IPS-20b (cell line): ENCODE results near the gene SSTR5.
"Not testable (repeated sequence)": the region's sequence is repeated elsewhere in the genome, so short reads cannot be mapped to it uniquely, and the experiment has no call there.

ENCODE experiments used
- H3K27ac ChIP-seq: one replicate; pipeline ENCODE4 v1.5.1; 2013; ENCODE audit warnings: low read length
- H3K27me3 ChIP-seq: 2 replicates; pipeline ENCODE4 v1.6.1; 2013; ENCODE audit warnings: mild to moderate bottlenecking, low read length, inconsistent platforms; ENCODE audit not compliant: insufficient read depth
- H3K36me3 ChIP-seq: 2 replicates; pipeline ENCODE4 v1.6.1; 2013; ENCODE audit warnings: low read depth, mild to moderate bottlenecking, inconsistent platforms, low read length, moderate library complexity; ENCODE audit not compliant: insufficient read depth
- H3K4me1 ChIP-seq: 2 replicates; pipeline ENCODE4 v1.6.1; 2013; ENCODE audit warnings: mild to moderate bottlenecking, control low read depth, inconsistent platforms, low read length, moderate library complexity; ENCODE audit not compliant: insufficient read depth
- H3K4me3 ChIP-seq: 2 replicates; pipeline ENCODE4 v1.5.1; 2013; ENCODE audit warnings: mild to moderate bottlenecking, low read length, inconsistent platforms
- H3K9ac ChIP-seq: 2 replicates; pipeline ENCODE4 v1.6.1; 2013; ENCODE audit warnings: low read depth, mild to moderate bottlenecking, inconsistent platforms, low read length, moderate library complexity
- H3K9me3 ChIP-seq: 2 replicates; pipeline ENCODE4 v1.6.1; 2013; ENCODE audit warnings: mild to moderate bottlenecking, low read depth, low read length, inconsistent platforms; ENCODE audit not compliant: insufficient read depth

SSTR5 gene

DNA sequence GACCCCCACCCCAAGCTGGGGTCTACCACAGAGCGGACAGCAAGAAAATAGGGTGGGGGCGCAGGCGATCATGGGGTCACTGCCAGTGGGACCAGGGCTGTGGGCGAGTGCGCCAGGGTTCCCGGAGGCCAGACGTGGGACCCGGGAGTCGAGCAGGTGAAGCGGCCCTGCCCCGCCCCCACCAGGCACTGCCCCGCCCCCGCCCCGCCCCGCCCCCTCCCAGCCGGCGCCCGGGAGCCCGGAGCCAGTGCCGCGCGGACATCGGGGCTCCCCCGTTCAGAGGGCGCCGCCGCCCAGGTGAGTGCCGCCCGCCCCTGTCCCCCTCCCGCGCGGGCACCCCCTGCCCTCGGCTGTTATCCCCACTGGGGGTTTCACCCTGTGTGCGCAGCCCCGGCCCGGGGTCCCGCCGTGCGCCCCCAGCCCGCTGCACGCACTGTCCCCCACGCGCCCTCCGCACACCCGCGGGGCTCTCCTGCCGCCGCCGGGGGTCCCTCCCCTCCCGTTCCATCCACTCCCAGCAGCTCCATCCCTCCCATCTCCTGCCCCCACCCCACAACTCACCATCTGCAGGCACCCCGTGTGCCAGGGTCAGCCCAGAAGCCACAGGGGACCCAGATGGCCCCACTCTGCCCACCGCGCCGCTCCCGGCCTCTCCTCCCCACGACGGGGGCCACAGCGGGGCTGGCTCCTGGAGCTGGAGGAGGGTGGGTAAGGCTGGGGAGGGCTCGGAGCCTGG lies at the start of gene SSTR5:
Gene SSTR5 (plus strand): TSS at position 222 of the 736 bp plus-strand sequence. CDS start 6,122 bp downstream, outside the sequence.
- no peak within 1 kb of the TSS for H3K9ac ChIP-seq
- peaks cover 24% of the 10 kb centered on the region for H3K27me3 ChIP-seq
- H3K9me3 ChIP-seq, result no peaks in the 10 kb centered on the region
- H3K4me1 ChIP-seq, result no peaks in the 10 kb centered on the region
- H3K4me3 ChIP-seq, result peak within 1 kb of the TSS; percentile 33; the same call in 1 of the 2 replicates
- H3K27ac ChIP-seq, result no peak within 1 kb of the TSS
- H3K36me3 ChIP-seq, result no peaks in the 10 kb centered on the region

DNA sequence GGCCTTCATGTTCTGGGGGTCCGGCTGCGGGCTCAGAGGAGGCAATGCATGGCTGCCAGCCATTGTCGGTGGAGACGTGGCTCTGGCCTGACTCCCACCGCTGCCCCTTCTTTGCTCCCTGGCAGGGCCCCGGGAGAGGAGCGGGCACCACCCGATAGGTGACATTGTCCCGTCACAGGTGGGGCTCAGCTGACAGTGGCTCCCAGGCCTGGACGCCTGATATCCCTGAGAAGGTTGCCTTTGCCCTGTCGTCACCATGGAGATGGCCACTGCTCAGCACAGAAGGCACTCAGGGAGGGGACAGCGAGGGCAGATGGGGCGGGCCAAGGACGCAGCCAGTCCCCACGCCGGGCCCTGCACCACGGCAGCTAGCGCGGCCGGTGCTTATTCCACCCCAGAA lies 48.4 kb upstream of the SSTR5 start:
- H3K4me1 ChIP-seq, result no peaks in the 10 kb centered on the region
- peaks cover 4% of the 10 kb centered on the region; the same call in 1 of the 2 replicates for H3K9me3 ChIP-seq
- H3K27ac ChIP-seq, result no peak overlapping the region
- no peaks in the 10 kb centered on the region for H3K36me3 ChIP-seq
- H3K27me3 ChIP-seq, result no peaks in the 10 kb centered on the region; the same call in 1 of the 2 replicates
- H3K4me3 ChIP-seq, result no peak overlapping the region
- no peak overlapping the region for H3K9ac ChIP-seq

DNA sequence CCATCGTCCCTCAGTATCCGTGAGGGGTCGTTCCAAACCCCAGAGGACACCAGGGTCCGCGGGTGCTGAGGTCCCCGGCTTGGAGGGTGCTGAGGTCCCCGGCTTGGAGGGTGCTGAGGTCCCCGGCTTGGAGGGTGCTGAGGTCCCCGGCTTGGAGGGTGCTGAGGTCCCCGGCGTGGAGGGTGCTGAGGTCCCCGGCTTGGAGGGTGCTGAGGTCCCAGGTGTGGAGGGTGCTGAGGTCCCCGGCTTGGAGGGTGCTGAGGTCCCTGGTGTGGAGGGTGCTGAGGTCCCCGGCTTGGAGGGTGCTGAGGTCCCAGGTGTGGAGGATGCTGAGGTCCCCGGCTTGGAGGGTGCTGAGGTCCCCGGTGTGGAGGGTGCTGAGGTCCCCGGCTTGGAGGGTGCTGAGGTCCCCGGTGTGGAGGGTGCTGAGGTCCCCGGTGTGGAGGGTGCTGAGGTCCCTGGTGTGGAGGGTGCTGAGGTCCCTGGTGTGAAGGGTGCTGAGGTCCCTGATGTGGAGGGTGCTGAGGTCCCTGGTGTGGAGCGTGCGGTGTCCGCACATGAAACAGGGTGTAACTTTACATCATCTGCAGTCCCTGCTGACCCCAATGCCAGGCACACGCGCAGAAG lies 47.3 kb upstream of the SSTR5 start:
- H3K9ac ChIP-seq, H3K27ac ChIP-seq, H3K27me3 ChIP-seq, H3K4me3 ChIP-seq, H3K36me3 ChIP-seq, H3K9me3 ChIP-seq, H3K4me1 ChIP-seq: not testable (repeated sequence)

DNA sequence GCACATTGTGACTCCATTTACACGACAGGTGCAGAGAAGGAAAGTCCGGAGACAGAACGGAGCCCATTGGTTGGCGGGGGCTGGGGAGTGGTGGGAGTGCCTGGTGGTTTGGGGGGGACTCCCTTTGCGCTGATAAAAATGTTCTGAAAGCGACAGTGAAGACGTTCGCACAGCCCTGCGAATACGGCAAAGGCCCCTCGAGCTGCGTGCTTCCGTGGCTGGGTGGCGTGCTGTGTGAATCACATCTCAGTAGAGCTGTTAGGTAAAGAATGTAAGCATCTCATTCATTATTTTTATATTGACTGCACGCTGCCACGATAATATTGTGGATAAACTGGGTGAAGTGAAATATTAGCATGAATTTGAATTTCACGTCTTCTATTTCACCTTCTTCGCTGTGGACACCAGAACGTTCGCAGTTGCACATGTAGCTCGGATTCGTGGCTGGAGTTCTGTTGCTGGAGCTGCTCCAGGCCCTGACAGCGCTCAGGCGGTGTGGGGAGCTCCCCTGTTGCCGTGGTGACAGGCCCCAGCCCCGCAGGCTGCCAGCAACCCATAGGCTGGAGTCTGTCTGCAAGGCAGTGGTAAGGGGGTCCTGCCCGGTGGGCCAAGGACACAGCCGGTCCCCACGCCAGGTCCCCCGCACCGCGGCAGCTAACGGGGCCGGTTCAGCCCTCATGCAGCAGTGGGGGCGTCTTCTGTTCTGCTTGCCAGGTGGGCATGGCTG lies 46.3 kb upstream of the SSTR5 start:
- H3K27me3 ChIP-seq, result no peaks in the 10 kb centered on the region; the same call in 1 of the 2 replicates
- H3K9me3 ChIP-seq, result peaks cover 4% of the 10 kb centered on the region; the same call in 1 of the 2 replicates
- H3K27ac ChIP-seq, result no peak overlapping the region
- H3K9ac ChIP-seq, result no peak overlapping the region
- H3K36me3 ChIP-seq, result no peaks in the 10 kb centered on the region
- H3K4me3 ChIP-seq, result no peak overlapping the region
- no peaks in the 10 kb centered on the region for H3K4me1 ChIP-seq

DNA sequence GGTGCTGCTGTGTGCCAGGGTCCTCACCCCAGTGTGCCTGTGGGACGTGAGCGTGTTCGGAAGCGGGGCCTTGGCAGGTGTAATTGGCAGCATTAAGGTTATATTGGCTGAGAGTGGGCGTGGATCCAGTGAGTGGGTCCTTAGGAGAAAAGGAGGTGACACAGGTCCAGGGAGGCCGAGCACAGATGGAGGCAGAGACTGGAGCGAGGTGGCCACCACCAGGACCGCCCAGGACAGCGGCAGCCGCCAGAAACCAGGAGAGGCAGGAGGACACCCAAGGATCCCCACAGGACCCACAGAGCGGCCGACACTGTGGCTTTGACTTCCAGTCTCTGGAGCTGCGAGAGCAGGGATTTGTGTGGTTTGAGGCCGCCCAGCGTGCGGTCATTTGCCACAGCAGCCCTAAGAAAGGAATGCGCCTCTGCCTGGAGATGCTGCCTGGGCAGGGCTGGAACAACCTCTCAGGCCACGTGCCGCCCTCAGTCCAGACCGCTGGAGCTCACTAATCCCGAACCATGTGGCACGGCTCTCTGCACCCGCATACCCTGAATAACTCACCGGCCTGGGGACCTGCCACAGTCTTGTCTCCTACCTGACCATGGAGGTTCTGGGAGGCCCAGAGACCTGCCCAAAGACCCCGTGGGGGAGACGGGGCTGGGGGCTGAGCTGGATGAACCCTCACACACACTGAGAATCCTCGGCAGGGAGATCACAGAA lies 45.6 kb upstream of the SSTR5 start:
- Histone ChIP-seq H3K4me3 (no peak overlapping the region), H3K27me3 (no peaks in the 10 kb centered on the region; the same call in 1 of the 2 replicates), H3K27ac (no peak overlapping the region), H3K9me3 (peaks cover 4% of the 10 kb centered on the region; the same call in 1 of the 2 replicates), H3K36me3 (no peaks in the 10 kb centered on the region), H3K4me1 (no peaks in the 10 kb centered on the region), H3K9ac (no peak overlapping the region)

DNA sequence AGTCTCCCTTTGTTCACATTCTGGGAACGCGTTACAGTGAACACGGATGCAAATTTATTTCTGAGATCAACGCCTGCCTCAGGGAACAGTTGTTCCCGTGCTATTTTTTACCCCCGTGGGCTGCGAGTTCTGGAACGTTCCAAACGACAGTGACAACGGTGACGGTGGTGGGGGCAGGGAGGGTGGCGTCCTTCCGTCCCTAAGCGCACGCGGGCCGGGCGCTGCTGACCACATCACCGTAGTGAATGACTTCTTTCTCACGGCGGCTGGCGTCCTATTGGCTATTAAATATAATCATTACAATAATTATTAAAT lies 45.1 kb upstream of the SSTR5 start:
- Histone ChIP-seq H3K4me1 (no peaks in the 10 kb centered on the region), H3K36me3 (no peaks in the 10 kb centered on the region), H3K27ac (no peak overlapping the region), H3K27me3 (no peaks in the 10 kb centered on the region; the same call in 1 of the 2 replicates), H3K9me3 (peaks cover 4% of the 10 kb centered on the region; the same call in 1 of the 2 replicates), H3K4me3 (no peak overlapping the region), H3K9ac (no peak overlapping the region)

DNA sequence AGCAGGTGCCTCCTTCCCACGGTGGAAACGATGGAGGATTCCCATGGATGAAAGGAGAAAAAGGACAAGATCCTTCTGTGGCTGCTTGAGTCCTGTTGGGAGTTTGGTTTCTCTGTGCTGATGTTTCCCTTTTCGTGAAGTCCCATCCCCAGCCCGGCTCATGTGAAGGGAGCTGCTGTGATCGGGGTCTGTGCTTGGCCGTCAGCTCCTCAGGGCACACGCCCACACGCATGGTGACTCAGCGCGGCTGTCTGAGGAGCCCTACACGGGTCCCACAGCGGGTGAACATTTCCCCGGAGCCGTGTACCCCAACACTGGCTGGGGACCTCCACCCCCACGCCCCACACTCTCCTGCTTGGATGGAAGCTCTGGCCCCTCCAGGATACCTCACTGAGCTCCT lies 44.5 kb upstream of the SSTR5 start:
- H3K9me3 ChIP-seq, result peaks cover 5% of the 10 kb centered on the region; the same call in 1 of the 2 replicates
- H3K36me3 ChIP-seq, result no peaks in the 10 kb centered on the region
- no peak overlapping the region for H3K4me3 ChIP-seq
- H3K27ac ChIP-seq, result no peak overlapping the region
- H3K9ac ChIP-seq, result no peak overlapping the region
- no peaks in the 10 kb centered on the region; the same call in 1 of the 2 replicates for H3K27me3 ChIP-seq
- no peaks in the 10 kb centered on the region for H3K4me1 ChIP-seq

DNA sequence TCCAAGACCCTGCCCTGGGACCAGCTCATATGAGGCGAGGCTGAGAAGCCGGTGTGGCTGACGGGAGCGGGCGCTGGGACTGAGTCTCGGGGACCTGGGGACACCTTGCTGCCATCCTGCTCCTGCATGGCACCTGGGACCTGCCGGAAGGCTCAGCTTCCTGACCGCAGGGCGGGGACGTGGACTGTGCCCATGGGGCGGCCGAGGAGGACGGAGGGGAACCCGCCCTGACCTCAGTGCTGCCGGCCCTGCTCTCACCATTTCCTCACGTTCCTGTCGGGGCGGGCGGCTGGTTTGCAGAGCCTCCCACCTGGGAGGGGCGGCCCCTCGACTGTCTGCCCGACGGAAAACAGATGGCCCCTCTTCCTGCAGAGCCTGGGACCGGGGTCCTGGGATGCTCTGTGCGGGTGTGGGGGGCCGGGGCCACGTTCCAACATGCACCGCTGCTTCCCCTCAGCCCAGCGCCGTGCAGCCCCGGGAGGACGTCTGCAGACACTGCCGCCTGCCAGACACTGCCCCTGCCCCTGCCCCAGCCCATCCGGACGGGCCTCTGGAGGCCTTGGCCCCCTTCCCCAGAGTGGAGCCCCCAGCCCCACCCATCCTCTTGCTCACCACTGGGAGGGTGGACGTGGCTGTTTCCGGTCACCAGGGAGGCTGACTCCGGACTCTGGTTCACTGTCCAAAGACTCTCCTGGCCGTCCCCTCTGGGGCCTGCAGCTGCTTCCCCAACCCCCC lies 43.9 kb upstream of the SSTR5 start:
- Histone ChIP-seq H3K9ac (no peak overlapping the region), H3K4me1 (no peaks in the 10 kb centered on the region), H3K36me3 (no peaks in the 10 kb centered on the region), H3K4me3 (no peak overlapping the region), H3K27ac (no peak overlapping the region), H3K9me3 (peaks cover 11% of the 10 kb centered on the region; the same call in 1 of the 2 replicates), H3K27me3 (no peaks in the 10 kb centered on the region; the same call in 1 of the 2 replicates)

DNA sequence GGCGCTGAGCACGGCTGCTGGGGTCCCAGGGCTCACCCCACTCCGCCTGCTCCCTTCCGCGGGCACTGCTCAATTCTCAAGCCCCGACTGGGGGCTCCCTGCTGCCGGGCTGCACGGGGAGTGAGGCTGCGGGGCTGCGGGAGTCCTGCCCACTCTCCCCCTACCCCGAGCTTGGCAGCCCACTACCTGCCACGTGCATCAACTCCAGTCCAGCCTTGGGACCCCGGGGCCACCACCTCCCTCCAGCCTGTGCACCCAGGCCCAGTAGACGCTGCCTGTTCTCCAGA lies 43.3 kb upstream of the SSTR5 start:
- H3K27me3 ChIP-seq, result no peaks in the 10 kb centered on the region; the same call in 1 of the 2 replicates
- H3K4me1 ChIP-seq, result no peaks in the 10 kb centered on the region
- no peak overlapping the region for H3K27ac ChIP-seq
- H3K9me3 ChIP-seq, result peaks cover 13% of the 10 kb centered on the region; the same call in 1 of the 2 replicates
- H3K4me3 ChIP-seq, result no peak overlapping the region
- H3K9ac ChIP-seq, result no peak overlapping the region
- no peaks in the 10 kb centered on the region for H3K36me3 ChIP-seq

DNA sequence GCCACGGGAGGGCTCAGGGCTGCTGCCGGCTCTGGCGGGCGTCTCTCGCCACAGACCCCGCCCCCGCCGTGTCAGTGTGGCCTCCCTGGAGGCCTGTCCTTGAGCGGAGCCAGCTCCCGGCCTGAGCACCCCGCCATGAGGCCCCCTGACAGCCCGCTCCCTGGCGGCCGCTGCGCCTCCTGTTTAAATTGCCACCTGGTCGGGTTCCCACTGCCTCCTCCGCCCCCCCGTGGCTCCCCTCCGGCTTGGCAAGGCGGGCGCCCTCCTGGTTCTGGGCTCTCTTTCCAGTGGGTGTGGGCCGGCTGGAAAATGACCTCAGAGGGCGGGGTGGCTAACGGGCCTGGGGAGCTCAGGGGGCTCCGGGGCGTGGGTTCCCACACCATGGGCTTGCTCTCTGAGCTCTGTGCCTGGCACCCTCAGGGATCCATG lies 42.1 kb upstream of the SSTR5 start:
- no peaks in the 10 kb centered on the region for H3K27me3 ChIP-seq
- H3K4me1 ChIP-seq, result no peaks in the 10 kb centered on the region
- no peak overlapping the region for H3K27ac ChIP-seq
- H3K4me3 ChIP-seq, result no peak overlapping the region
- H3K9me3 ChIP-seq, result peaks cover 9% of the 10 kb centered on the region; the same call in 1 of the 2 replicates
- H3K9ac ChIP-seq, result no peak overlapping the region
- H3K36me3 ChIP-seq, result no peaks in the 10 kb centered on the region

DNA sequence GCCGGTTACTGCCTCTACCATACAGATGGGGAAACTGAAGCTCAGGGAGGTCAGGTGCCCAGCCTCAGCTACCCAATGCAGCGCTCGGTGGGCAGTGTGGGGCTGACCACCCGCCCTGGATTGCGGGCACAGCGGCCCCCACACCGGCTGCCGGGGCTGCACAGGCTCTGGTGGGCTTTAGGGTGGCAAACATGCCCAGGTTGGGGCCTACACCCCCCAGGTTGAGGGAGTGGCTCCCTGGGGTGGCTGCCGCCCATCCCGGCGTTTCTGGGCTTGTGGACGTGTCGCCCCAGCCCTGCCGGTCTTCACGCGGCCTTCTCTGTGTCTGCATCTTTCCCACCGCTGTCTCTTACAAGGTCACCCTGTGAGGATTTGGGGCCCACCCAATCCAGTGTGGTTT lies 40.9 kb upstream of the SSTR5 start:
- no peaks in the 10 kb centered on the region for H3K27me3 ChIP-seq
- no peak overlapping the region for H3K27ac ChIP-seq
- no peak overlapping the region for H3K4me3 ChIP-seq

More for the DNA sequence above, 40.9 kb upstream of the SSTR5 start:
- Histone ChIP-seq H3K9me3 (peaks cover 9% of the 10 kb centered on the region; the same call in 1 of the 2 replicates), H3K9ac (no peak overlapping the region), H3K36me3 (no peaks in the 10 kb centered on the region), H3K4me1 (no peaks in the 10 kb centered on the region)
